NB4 (cell line): Measurements from ENCODE around the gene ENOX1.

ENCODE experiments used
- DNase-seq: peaks from one replicate; pipeline ENCODE4 v3.0.0; 2010; ENCODE audit warnings: low read depth
- H3K4me3 ChIP-seq: one replicate; pipeline ENCODE4 v1.5.1; 2011; ENCODE audit warnings: mild to moderate bottlenecking, low read depth, low read length, moderate library complexity
- CTCF ChIP-seq: IDR thresholded peaks from one replicate; pipeline ENCODE4 v1.5.1; 2012; ENCODE audit warnings: low read depth, low read length
- MAX ChIP-seq: IDR thresholded peaks from 2 replicates; pipeline ENCODE4 v1.6.1; 2011; ENCODE audit warnings: low read depth, low read length
- MYC ChIP-seq: IDR thresholded peaks from 2 replicates; pipeline ENCODE4 v1.6.1; 2011; ENCODE audit warnings: low read depth, low read length
- POLR2A ChIP-seq: IDR thresholded peaks from 2 replicates; pipeline ENCODE4 v1.6.1; 2011; ENCODE audit warnings: mild to moderate bottlenecking; ENCODE audit not compliant: insufficient read length; ENCODE audit errors: extremely low read depth

The ENOX1 gene

GRCh38 chr13:43755844-43756243, 30.9 kb downstream of the ENOX1 start:
- no peak for TF ChIP-seq CTCF
- no peak for TF ChIP-seq POLR2A
- no peak for TF ChIP-seq MAX
- TF ChIP-seq MYC = no peak
- no peak for DNase-seq
- H3K4me3 ChIP-seq = no peak overlapping the region

- TF ChIP-seq POLR2A (no peak), CTCF (no peak), MYC (no peak), MAX (no peak)
- DNase-seq = no peak
- no peak overlapping the region for H3K4me3 ChIP-seq
Measured at GRCh38 chr13:43751624-43752023, 35.1 kb downstream of the ENOX1 start.

- H3K4me3 ChIP-seq = no peak overlapping the region
- DNase-seq = no peak
- no peak for TF ChIP-seq POLR2A
- no peak for TF ChIP-seq CTCF
- TF ChIP-seq MAX = no peak
- no peak for TF ChIP-seq MYC
Measured at GRCh38 chr13:43749503-43749902, 37.3 kb downstream of the ENOX1 start.

- H3K4me3 ChIP-seq = no peak overlapping the region
- TF ChIP-seq POLR2A = no peak
- no peak for TF ChIP-seq MYC
- no peak for TF ChIP-seq CTCF
- TF ChIP-seq MAX = no peak
- peak; percentile 4 for DNase-seq
Measured at GRCh38 chr13:43744261-43745031, 42.3 kb downstream of the ENOX1 start.

GRCh38 chr13:43742911-43743310, 43.9 kb downstream of the ENOX1 start:
- TF ChIP-seq MAX (no peak), MYC (no peak), CTCF (no peak), POLR2A (no peak)
- no peak for DNase-seq
- H3K4me3 ChIP-seq = no peak overlapping the region
